Neural cell (in vitro differentiated cells): ENCODE results near the gene CFL1.

Experiments used
- TAF1 ChIP-seq: IDR thresholded peaks from 2 replicates; pipeline ENCODE4 v1.6.1; 2012; ENCODE audit warnings: low read depth
- TF ChIP-seq, protein P1 (sequence below): fragments of 450-650 bp; IDR thresholded peaks from 2 replicates; pipeline ENCODE4 v1.5.1; 2014; ENCODE audit warnings: antibody characterized with exemption, mild to moderate bottlenecking, moderate library complexity; ENCODE audit not compliant: poor library complexity, severe bottlenecking

DNA sequence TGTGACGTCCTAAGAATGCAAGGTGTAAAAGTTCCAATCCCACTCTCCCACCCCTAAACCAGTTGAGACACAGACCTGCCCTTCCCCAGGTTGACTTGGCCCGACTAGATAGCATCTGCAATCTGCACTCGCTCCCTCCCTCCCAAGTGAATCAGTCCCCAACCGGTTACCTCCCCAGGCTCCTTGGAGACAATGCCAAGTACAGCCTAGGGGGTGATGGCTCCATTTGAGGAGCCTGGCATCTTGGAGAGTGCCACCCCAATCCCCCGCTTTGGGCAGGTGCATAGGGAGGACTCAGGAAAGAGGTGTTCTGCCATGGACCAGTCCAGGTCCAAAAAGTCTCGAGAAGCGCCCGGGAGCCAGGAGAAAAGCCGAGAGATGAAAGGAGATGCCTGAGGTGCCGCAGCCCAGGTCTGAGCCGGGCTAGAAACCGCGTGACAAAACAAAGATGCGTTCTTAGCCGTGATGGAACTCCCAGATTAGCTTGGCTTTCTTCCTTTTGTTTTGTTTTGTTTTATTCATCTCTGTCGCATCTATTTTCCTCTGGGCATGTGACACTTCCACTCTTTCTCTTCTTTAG, 42.9 kb downstream of the CFL1 start:
- TF ChIP-seq, protein P1, sequence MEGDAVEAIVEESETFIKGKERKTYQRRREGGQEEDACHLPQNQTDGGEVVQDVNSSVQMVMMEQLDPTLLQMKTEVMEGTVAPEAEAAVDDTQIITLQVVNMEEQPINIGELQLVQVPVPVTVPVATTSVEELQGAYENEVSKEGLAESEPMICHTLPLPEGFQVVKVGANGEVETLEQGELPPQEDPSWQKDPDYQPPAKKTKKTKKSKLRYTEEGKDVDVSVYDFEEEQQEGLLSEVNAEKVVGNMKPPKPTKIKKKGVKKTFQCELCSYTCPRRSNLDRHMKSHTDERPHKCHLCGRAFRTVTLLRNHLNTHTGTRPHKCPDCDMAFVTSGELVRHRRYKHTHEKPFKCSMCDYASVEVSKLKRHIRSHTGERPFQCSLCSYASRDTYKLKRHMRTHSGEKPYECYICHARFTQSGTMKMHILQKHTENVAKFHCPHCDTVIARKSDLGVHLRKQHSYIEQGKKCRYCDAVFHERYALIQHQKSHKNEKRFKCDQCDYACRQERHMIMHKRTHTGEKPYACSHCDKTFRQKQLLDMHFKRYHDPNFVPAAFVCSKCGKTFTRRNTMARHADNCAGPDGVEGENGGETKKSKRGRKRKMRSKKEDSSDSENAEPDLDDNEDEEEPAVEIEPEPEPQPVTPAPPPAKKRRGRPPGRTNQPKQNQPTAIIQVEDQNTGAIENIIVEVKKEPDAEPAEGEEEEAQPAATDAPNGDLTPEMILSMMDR = no peak
- TF ChIP-seq TAF1 = no peak
